ENCODE data around the gene SH3RF3.

SH3RF3 gene

GRCh38 chr2:109399066-109399465 lies 270.1 kb downstream of the SH3RF3 start:
- peaks cover 79% of the 10 kb centered on the region for H3K4me1 Mint-ChIP-seq
- H3K36me3 Mint-ChIP-seq (ENCODE audit: low read depth), result peaks cover 6% of the 10 kb centered on the region
- no peak overlapping the region for H3K4me3 Mint-ChIP-seq
- TF ChIP-seq CTCF (IDR thresholded peaks at IDR 0.05), result no peak
- DNase-seq, result no peak
- peaks cover 6% of the 10 kb centered on the region for H3K27me3 Mint-ChIP-seq (ENCODE audit: low read depth, poor library complexity)
- no peaks in the 10 kb centered on the region for H3K9me3 Mint-ChIP-seq
- peak overlapping the region; percentile 46 for H3K27ac Mint-ChIP-seq

- no peaks in the 10 kb centered on the region for H3K9me3 Mint-ChIP-seq
- H3K36me3 Mint-ChIP-seq (ENCODE audit: low read depth), result peaks cover 6% of the 10 kb centered on the region
- H3K27me3 Mint-ChIP-seq (ENCODE audit: low read depth, poor library complexity), result peaks cover 6% of the 10 kb centered on the region
- no peak overlapping the region for H3K4me3 Mint-ChIP-seq
- H3K4me1 Mint-ChIP-seq, result peaks cover 78% of the 10 kb centered on the region
- no peak for TF ChIP-seq CTCF (IDR thresholded peaks at IDR 0.05)
- no peak for DNase-seq
- H3K27ac Mint-ChIP-seq, result no peak overlapping the region
Measured at GRCh38 chr2:109400102-109400501, 271.1 kb downstream of the SH3RF3 start.

GRCh38 chr2:109401370-109401769 lies 272.4 kb downstream of the SH3RF3 start:
- no peak overlapping the region for H3K27ac Mint-ChIP-seq
- peaks cover 71% of the 10 kb centered on the region for H3K4me1 Mint-ChIP-seq
- no peaks in the 10 kb centered on the region for H3K9me3 Mint-ChIP-seq
- TF ChIP-seq CTCF (IDR thresholded peaks at IDR 0.05), result no peak
- no peak overlapping the region for H3K4me3 Mint-ChIP-seq
- H3K36me3 Mint-ChIP-seq (ENCODE audit: low read depth), result peaks cover 6% of the 10 kb centered on the region
- peaks cover 6% of the 10 kb centered on the region for H3K27me3 Mint-ChIP-seq (ENCODE audit: low read depth, poor library complexity)
- DNase-seq, result no peak

- Mint-ChIP-seq H3K36me3 (ENCODE audit: low read depth) (peaks cover 6% of the 10 kb centered on the region), H3K9me3 (no peaks in the 10 kb centered on the region), H3K27ac (no peak overlapping the region), H3K4me1 (peaks cover 63% of the 10 kb centered on the region), H3K27me3 (ENCODE audit: low read depth, poor library complexity) (peaks cover 6% of the 10 kb centered on the region), H3K4me3 (no peak overlapping the region)
- no peak for TF ChIP-seq CTCF (IDR thresholded peaks at IDR 0.05)
- no peak for DNase-seq
Measured at GRCh38 chr2:109402180-109402579, 273.2 kb downstream of the SH3RF3 start.

- Mint-ChIP-seq H3K4me3 (no peak overlapping the region), H3K9me3 (no peaks in the 10 kb centered on the region), H3K27ac (no peak overlapping the region), H3K36me3 (ENCODE audit: low read depth) (peaks cover 6% of the 10 kb centered on the region), H3K4me1 (peaks cover 58% of the 10 kb centered on the region), H3K27me3 (ENCODE audit: low read depth, poor library complexity) (peaks cover 6% of the 10 kb centered on the region)
- no peak for TF ChIP-seq CTCF (IDR thresholded peaks at IDR 0.05)
- no peak for DNase-seq
Measured at GRCh38 chr2:109402980-109403840, 274.2 kb downstream of the SH3RF3 start.

- no peak for DNase-seq
- H3K36me3 Mint-ChIP-seq (ENCODE audit: low read depth), result peaks cover 6% of the 10 kb centered on the region
- peak overlapping the region; percentile 20 for H3K27ac Mint-ChIP-seq
- no peak for TF ChIP-seq CTCF (IDR thresholded peaks at IDR 0.05)
- H3K4me1 Mint-ChIP-seq, result peaks cover 58% of the 10 kb centered on the region
- peaks cover 6% of the 10 kb centered on the region for H3K27me3 Mint-ChIP-seq (ENCODE audit: low read depth, poor library complexity)
- no peaks in the 10 kb centered on the region for H3K9me3 Mint-ChIP-seq
- no peak overlapping the region for H3K4me3 Mint-ChIP-seq
Measured at GRCh38 chr2:109403841-109404201, 274.8 kb downstream of the SH3RF3 start.
